OCI-LY7 (cell line): Measurements from ENCODE around the gene CORO2B. TPM values are rescaled to one million over a fixed set of nuclear protein-coding genes. Genes with fewer than 3 reads are reported as not detected.

Source experiments
- BruUV-seq: library from RNA; stranded (reverse); fragments of 400-500 nt; replicated peaks from 2 replicates; lab custom pipeline; 2021; lab: Mats Ljungman, UMichigan
- CTCF ChIA-PET: fragments of 300-600 bp; sonication (Branson Sonifier 250); formaldehyde crosslinking; loops from one replicate; lab custom pipeline; 2022; ENCODE audit warnings: antibody characterized with exemption; ENCODE audit not compliant: unreplicated experiment; lab: Charles Lee
- POLR2A ChIA-PET: fragments of 300-600 bp; sonication (Branson Sonifier 250); formaldehyde crosslinking; loops from one replicate; lab custom pipeline; 2022; ENCODE audit warnings: antibody characterized with exemption; lab: Charles Lee
- DNase-seq: peaks from one replicate; pipeline ENCODE4 v3.0.0-alpha.2; 2015; ENCODE audit warnings: low spot score
- H2AFZ ChIP-seq: fragments of 200-600 bp; sonication (generic), shearing (Covaris generic); 2 replicates; pipeline ENCODE4 v1.6.1; 2014; ENCODE audit warnings: mild to moderate bottlenecking, antibody characterized with exemption, low read length, moderate library complexity
- H3K27ac ChIP-seq: fragments of 200-600 bp; sonication (generic); 2 replicates; pipeline ENCODE4 v1.5.1; 2014; ENCODE audit warnings: mixed run types, low read depth, mild to moderate bottlenecking, moderate library complexity, low read length, inconsistent platforms; ENCODE audit not compliant: poor library complexity, severe bottlenecking
- H3K36me3 ChIP-seq: fragments of 200-600 bp; sonication (generic); 2 replicates; pipeline ENCODE4 v1.6.1; 2014; ENCODE audit warnings: mild to moderate bottlenecking, antibody characterized with exemption, low read length, moderate library complexity, mixed read lengths; ENCODE audit not compliant: insufficient read depth
- H3K4me1 ChIP-seq: fragments of 200-600 bp; sonication (generic); 2 replicates; pipeline ENCODE4 v1.5.1; 2014; ENCODE audit warnings: mild to moderate bottlenecking, low read length; ENCODE audit not compliant: insufficient read depth, poor library complexity, severe bottlenecking
- H3K4me2 ChIP-seq: fragments of 200-600 bp; sonication (generic); 2 replicates; pipeline ENCODE4 v1.6.1; 2014; ENCODE audit warnings: mild to moderate bottlenecking, low read length
- H3K4me3 ChIP-seq: fragments of 200-600 bp; sonication (generic); 2 replicates; pipeline ENCODE4 v1.5.1; 2014; ENCODE audit warnings: mild to moderate bottlenecking, low read depth, low read length; ENCODE audit not compliant: poor library complexity, severe bottlenecking
- H3K79me2 ChIP-seq: fragments of 200-600 bp; sonication (generic); 2 replicates; pipeline ENCODE4 v1.6.1; 2016; ENCODE audit warnings: low read depth, mild to moderate bottlenecking, low read length, moderate library complexity, mixed read lengths; ENCODE audit not compliant: insufficient read depth
- H3K9me2 ChIP-seq: fragments of 200-600 bp; sonication (generic); 2 replicates; pipeline ENCODE4 v1.6.1; 2016; ENCODE audit warnings: mild to moderate bottlenecking, low read length, mixed read lengths; ENCODE audit not compliant: insufficient read depth
- H3K9me3 ChIP-seq: fragments of 200-600 bp; sonication (generic); 2 replicates; pipeline ENCODE4 v1.6.1; 2014; ENCODE audit warnings: mild to moderate bottlenecking, mixed run types, low read length, mixed read lengths
- H4K20me1 ChIP-seq: fragments of 200-600 bp; sonication (generic); 2 replicates; pipeline ENCODE4 v1.6.1; 2014; ENCODE audit warnings: mild to moderate bottlenecking, antibody characterized with exemption, low read length, moderate library complexity, mixed read lengths; ENCODE audit not compliant: insufficient read depth
- CTCF ChIP-seq: fragments of 200-600 bp; sonication (generic); conservative IDR thresholded peaks from 2 replicates; pipeline ENCODE4 v1.5.1; 2014; ENCODE audit warnings: mild to moderate bottlenecking, antibody characterized with exemption, low read length, moderate library complexity, mixed read lengths
- EZH2phosphoT487 ChIP-seq: fragments of 200-600 bp; sonication (generic); IDR thresholded peaks from 2 replicates; pipeline ENCODE4 v1.6.1; 2018; ENCODE audit warnings: low read depth, borderline replicate concordance, mild to moderate bottlenecking, mixed run types, antibody characterized with exemption, low read length, moderate library complexity, mixed read lengths
- intact Hi-C: fragments of 100-400 bp; cut with micrococcal nuclease; formaldehyde crosslinking; loops from one replicate; pipeline ENCODE4 v1.10.0; 2022; ENCODE audit not compliant: unreplicated experiment
- total RNA-seq, 2 experiments: library from RNA; depleted of rRNA in 1 of 2; stranded (reverse); fragments of >200 nt in 1 of 2; shearing (Covaris generic) in 1 of 2; gene quantifications; 2 replicates each; pipeline ENCODE4 v1.2.3, GENCODE V29; 2014 to 2022

Gene CORO2B
- total RNA-seq, 2 experiments from 2014 or later: 7.4 to 12.5 TPM

- no peak overlapping the region; the same call in 1 of the 2 replicates for H3K4me2 ChIP-seq
- TF ChIP-seq EZH2phosphoT487: no peak
- TF ChIP-seq CTCF: no peak
- H3K36me3 ChIP-seq: no peaks in the 10 kb centered on the region; the same call in 1 of the 2 replicates
- H3K4me1 ChIP-seq: peaks cover 81% of the 10 kb centered on the region
- H3K79me2 ChIP-seq: peaks cover 20% of the 10 kb centered on the region; the same call in 1 of the 2 replicates
- no peak overlapping the region for H2AFZ ChIP-seq
- no peak overlapping the region for H3K4me3 ChIP-seq
- ChIA-PET POLR2A (interaction anchor here (0.6 to 1.7 kb wide), 3 partner anchors 8 to 199 kb away, joined by 3 to 8 read pairs (median 3); no protein-coding TSS in a partner anchor), CTCF (interaction anchor here (0.6 to 2.5 kb wide), 2 partner anchors 11 to 38 kb away, joined by 4 to 10 read pairs; no protein-coding TSS in a partner anchor)
- H4K20me1 ChIP-seq: no peaks in the 10 kb centered on the region
- intact Hi-C loops: no loop called here
- H3K9me3 ChIP-seq: no peaks in the 10 kb centered on the region
- H3K9me2 ChIP-seq: no peaks in the 10 kb centered on the region
- no peak overlapping the region for H3K27ac ChIP-seq
- no peak for DNase-seq
- BruUV-seq: no TSS peak
Measured at GRCh38 chr15:68620721-68621527, 42.1 kb downstream of the CORO2B start.

GRCh38 chr15:68621535-68621934 lies 42.7 kb downstream of the CORO2B start:
- H3K4me1 ChIP-seq: peaks cover 81% of the 10 kb centered on the region
- TF ChIP-seq CTCF (no peak), EZH2phosphoT487 (no peak)
- H4K20me1 ChIP-seq: no peaks in the 10 kb centered on the region
- ChIA-PET CTCF (interaction anchor here (0.6 to 2.5 kb wide), 3 partner anchors 9 to 39 kb away, joined by 3 to 10 read pairs (median 4); no protein-coding TSS in a partner anchor), POLR2A (interaction anchor here (0.7 to 1.7 kb wide), 2 partner anchors 10 to 199 kb away, joined by 3 to 8 read pairs; no protein-coding TSS in a partner anchor)
- H3K79me2 ChIP-seq: peaks cover 24% of the 10 kb centered on the region; the same call in 1 of the 2 replicates
- DNase-seq: no peak
- no peaks in the 10 kb centered on the region for H3K36me3 ChIP-seq
- peak overlapping the region; percentile 3; the same call in 1 of the 2 replicates for H3K4me2 ChIP-seq
- intact Hi-C loops: no loop called here
- H3K27ac ChIP-seq: no peak overlapping the region
- H3K9me3 ChIP-seq: no peaks in the 10 kb centered on the region
- no peaks in the 10 kb centered on the region for H3K9me2 ChIP-seq
- no TSS peak for BruUV-seq
- no peak overlapping the region for H3K4me3 ChIP-seq
- no peak overlapping the region for H2AFZ ChIP-seq
